ENCODE results near the gene C1QL2.

C1QL2 gene

DNA sequence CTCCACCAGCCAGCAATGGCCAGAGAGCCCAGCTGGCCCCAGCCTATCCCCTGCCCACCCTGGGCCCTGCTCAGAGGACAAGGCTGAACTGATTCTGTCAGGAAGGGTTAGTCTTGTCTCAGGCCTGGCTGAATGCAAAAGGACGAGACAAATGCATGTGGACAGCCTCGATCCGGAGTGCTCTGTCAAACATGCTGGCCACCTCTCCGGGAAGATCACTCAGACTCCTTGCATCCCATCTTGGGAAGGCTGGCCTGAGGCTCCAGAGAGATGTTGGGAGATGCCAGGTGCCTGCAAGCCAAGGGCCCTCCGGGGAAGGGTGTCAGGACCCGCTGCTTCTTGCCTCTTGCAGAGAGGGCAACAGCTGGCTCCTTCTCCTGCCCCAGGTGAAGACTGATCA lies 20.2 kb upstream of the C1QL2 start:
- DNase-seq, result no peak

DNA sequence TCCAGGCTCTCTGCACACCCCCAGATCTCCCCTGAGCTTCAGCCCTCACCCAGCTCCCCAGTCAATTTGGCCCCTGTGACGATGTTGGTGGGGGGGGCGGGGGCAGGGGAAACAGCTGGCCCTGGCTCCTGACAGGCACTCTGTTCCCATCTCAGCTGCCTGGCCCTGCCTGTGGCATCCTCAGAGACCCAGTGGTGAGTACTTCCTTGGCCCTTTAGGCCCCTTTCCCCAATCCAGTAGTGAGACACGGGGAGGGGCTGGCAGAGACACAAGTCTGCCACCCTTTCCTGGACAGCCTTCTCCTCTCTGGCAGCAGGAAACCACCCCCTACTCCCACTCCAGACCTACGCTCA lies 19.3 kb upstream of the C1QL2 start:
- no peak for DNase-seq

DNA sequence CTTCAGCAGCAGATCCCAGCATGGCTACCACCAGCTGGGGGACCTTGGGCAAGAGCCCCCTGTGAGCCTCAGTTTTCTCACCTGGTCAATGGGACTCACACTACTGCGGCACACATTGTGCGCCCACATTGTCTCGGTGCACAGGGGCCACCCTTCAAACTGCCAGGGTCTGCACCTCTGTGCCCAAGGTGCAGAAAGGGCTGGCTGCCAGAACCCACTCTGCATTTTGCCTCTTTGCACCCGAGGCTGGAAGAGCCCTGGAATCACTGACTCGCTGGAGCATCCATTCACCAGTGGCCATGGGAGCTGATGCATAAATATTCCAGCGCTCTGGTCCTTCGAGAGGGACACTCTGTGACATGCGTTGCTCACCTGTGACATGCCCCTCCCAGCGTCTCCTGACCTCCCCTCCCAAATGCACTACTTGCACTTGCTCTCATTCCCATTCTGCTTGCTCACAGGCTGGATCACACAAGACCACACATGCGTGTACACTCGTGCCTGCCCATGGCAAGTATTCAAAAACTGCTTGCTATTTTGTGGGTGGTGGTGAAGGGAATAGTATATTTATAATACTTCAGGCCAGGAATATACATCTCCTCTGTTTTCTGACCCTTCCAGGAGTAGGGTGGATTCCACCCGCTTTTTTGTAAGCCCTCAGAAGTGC lies 18.8 kb upstream of the C1QL2 start:
- no peak for DNase-seq

DNA sequence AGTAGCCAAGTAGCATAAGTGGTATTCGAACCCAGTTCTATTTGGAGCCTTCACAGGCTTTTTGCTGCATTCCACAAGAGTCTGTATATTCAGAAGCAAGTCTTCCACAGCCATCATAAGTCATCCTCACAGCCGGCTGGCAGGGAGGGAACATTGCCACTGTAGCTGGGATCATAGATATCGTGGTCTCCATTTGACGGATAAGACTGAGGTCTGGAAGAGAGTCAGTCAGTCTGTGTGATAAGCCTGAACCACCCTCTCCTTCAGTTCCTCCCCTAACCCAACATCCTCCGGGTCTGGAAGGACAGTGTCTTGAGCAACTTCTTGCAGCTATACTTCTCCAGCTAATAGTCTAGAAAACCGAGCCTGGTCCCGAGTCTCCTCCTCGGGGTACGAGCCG lies 17.0 kb upstream of the C1QL2 start:
- DNase-seq, result no peak

DNA sequence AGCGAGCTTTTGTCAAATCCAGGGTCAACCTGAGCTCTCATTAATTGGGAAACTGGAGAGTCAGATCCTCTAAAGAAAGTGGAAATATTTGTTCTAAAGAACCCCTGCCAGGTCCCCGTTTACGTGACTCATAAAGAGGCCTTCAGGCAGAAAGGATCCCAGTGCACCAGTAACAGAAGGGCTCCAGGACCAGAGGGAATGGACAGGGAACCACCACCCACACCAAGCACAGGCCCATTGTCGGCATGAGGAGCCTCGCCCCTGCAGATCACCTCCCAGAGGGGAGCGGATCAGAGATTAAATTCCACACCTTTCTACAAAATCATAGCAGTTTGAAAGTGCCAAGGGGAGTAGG lies 16.4 kb upstream of the C1QL2 start:
- no peak for DNase-seq

DNA sequence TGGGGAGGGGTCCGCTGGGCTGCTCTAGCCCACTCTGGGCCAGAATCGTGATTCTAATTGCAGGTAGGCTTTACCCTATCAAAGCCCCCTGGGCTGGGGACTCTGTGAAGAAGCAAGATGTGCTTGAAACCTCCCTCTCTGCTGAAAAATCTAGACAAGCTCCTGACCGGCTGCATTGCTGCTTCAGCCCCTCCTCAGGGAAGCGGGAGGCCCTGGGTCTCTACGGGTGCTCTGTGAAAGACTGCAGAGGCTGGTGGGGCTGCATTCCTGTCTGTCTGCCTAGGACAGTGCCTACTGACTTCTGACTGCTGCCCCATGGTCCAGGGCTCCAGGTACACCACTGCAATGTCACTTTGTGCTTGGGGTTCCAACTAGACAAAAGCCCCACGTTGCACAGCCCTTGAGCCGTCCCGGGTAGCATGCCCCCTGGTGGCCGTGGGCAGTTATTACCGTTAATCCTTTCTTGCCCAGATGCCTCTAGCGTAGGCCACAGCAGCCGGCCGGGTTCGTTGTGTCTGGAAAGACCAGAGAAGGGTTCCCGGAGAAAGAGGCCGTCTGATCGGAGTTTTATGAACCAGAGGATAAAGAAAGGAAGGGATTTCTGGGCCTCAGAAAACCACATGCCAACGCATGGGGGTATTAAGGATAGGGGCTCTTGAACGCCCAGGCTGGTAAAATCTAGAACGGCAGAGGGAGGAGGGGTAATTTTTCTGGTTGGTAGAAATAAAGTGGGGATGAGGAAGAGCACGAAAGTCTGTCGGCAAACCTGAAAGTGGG lies 15.9 kb upstream of the C1QL2 start:
- DNase-seq, result peak; percentile 63

DNA sequence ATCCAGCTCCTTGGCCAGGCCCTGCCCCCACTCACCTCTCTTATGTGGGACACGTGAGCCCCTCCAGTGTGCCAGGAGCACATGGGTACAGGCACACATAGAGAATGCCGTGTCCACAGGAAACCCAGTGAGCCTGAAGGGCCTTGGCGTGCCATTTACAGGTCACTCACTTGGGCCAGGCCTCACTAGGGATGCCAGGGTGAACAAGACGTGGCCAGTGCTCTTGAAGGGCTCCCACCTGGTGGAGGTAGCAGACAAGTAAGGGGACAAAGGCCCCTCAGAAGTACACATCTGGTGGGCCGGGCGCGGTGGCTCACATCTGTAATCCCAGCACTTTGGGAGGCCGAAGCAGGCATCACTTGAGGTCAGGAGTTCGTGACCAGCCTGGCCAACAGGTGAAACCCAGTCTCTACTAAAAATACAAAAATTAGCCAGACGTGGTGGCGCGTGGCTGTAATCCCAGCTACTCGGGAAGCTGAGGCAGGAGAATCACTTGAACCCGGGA lies 15.1 kb upstream of the C1QL2 start:
- no peak for DNase-seq

DNA sequence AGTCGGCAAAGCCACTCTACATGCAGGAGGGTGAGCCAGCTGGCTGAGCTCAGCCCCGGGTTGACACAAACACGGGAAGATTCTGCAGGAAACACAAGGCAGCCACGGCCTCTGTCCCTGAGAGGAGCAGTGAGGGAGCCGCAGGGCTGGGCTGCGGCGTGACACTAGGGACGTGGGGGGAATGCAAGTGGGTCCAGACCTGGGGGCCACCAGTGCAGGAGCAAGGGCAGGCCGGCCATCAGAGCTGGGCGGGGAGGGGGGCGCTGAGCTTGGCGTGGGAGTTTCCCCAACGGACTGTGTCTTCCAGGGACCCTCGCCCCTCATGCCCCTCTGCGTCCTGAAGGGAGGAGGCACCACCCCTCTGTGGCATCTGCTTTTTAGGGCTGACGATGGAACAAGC lies 12.0 kb upstream of the C1QL2 start:
- no peak for DNase-seq

DNA sequence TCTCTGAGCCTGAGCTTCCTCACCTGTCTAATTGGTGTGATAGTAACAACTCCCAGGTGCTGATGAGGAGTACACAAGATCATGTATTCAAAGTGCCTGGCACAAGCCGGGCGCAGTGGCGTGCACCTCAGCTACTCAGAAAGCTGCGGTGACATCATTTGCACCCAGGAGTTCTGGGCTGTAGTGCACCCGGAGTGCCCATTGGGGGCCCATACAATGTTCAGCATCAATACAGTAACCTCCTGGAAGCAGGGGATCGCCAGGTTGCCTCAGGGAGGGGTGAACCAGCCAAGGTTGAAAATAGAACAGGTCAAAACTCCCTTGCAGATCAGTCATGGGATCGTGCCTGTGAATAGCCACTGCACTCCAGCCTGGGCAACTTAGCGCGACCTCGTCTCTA lies 11.2 kb upstream of the C1QL2 start:
- no peak for DNase-seq

DNA sequence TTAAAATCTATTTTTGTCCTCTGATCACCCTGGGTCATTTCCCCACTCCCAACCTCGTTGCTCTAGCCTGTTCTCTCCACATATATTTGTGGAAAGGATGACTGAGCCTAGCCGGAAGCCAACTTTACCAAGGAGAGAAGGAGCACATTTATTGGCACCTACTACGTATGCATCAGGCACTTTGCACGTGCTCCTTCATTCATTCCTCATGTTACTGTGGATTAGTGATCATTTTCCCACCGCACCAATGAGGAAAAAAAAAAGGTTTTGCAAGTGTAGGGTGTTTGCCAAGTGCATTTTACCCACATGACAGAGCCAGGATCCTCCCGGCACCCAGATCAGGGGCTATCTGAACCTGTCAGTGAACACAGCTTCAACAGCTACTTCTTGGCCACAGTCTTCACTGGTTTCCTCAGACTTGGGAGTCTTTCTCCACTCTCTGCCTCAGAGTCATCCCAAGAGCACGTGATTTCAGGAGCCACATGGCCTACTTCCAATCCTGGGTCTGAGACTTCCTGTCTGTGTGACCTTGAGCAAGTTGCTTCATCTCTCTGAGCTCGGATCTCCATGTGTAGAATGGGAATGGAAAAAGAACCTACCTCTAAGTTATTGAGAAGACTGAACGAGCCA lies 1.9 kb upstream of the C1QL2 start:
- DNase-seq, result no peak

DNA sequence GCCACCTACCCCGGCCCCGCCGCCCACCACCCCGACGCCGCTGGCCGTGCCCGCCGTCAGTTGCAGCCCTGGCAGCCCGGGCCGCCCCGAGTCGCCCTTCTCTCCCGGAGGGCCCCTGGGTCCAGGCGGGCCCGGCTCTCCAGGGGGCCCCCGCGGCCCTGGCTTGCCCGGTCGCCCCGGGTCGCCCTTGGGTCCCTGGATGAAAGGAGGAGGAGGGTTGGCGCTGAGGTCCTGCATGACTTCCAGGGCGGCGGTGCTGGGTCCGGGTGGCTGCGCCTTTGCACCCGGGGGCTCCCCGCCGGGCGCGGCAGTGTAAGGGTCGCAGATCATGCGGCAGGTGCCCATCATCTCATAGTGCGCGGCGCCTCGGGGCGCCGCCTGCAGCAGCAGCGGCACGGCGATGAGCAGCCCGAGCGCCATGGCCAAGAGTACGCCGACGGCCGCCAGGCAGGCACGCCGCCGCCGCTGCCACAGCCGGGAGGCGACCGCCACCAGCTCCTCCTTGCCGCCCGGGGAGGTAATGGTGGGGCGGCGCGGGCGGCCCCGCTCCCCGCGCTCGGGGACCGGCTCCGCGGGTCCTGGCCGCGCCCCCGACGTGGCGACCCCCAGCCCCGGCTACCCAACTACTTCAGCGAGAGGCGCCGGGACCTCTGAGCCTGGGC lies 570 bp downstream of the C1QL2 start:
- DNase-seq, result no peak

DNA sequence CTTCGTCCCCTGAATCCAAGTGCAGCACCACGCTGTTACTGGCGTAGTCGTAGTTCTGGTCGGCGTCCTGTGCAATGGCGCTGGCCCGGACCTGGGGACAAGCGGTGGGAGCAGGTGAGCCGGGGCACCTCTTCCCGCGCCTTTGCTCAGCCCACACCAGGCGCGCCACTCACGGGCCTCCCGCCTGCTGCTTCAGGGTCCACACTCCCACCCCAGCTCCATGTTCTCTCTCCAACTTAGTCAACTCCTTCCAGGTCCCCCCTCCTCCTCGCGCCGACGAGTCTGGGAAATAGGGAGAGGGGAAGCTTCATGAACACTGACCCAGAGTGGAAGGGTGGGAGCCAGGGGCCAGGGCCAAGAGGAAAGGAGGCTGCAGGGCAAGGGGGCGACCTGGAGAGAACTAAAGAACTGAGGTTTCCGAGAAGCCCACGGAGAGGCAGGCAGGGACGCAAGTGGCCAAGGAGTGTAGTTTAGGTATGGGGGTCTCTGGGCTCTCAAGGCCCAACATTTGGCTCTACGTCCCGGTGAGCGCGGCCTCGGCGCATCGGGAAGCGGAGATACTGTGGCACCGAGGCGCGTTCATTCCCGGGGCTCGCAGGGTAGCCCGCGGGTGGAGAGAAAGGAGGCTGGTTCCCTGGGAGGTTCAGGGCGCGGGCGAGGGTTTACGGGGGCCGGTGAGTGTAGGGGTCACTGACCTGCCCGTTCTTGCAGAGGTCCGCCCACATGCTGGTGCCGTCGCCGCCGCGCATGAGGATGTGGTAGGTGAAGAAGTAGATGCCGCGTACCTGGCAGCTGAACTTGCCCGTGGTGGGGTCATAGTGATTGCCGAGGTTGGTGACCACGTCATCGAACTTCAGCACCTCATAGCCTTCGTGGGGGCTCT lies 1.4 kb downstream of the C1QL2 start:
- DNase-seq, result no peak

DNA sequence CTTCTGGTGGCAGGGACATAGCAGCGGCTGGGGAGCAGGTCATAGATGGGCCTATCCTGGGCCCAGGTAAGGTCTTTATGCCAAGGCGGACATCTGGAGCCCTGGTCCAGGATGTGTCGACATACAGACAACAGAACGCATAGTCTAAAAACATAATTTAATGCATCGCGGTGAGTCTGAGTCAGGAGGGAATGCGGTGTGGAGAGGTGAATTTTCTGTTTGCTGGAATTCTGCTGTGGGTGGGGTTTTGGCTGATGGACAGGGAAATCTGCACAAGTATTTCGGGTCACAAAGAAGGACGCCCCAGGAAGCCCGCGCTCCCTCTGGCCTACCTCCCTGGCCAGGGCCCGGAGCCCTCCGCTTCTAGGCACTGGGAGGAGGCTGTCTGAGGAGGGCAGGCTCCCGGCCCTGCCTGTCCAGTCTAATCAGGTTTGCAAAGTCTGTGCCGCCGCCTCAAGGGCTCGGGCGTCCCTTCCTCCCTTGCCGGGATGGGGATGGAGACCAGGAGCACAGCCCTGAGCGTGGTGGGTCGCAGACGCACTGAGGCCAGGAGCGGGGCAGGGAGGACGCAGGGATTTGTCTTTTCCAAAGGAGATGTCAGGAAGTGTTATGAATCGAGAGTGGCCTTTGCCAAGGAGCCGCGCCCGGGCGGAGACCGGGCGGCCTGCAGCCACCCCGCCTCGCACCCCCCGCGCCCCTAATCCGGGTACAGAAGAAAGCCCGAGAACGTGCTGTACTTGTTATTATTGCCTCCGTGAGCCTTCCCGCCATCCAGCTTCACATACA lies 2.3 kb downstream of the C1QL2 start:
- DNase-seq, result no peak

DNA sequence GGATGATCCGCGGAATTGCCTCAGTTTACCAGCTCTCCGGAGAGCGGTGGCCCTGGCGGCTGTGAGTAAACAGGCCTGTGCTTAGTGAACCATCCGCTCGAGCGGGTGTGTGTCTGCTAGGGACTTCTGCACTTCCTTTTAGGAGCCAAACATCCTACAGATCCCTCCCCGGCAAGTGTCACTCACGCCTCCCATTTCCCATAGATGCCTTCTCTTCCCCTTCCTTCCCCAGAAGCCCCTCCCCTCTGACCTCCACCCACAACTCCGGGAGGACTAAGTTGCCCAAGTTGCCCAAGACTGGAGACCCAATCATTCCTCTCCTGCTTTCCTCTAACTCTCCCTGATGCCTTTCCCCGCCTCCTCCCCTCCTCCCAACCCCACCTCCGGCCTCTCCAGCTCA lies 2.9 kb downstream of the C1QL2 start:
- DNase-seq, result no peak

DNA sequence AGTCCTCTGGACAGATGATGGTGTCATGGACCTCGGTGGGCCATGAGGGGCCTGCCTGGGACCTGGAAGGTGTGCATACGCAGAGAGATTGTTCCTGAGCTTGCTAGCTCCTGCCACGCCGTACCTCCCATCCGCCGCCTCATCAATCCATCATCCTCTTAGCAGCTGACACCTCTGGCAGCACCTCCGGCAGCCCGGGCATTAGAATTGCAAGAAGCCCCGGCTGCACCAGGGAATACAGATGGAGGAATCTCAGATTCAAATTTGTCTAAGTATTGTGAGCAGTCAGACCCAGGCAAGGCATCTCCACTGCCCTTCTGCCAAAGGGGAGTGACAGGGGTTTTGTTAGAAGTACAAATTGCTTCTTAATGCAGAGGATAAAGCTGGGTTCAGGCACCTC lies 4.5 kb downstream of the C1QL2 start:
- DNase-seq, result no peak

DNA sequence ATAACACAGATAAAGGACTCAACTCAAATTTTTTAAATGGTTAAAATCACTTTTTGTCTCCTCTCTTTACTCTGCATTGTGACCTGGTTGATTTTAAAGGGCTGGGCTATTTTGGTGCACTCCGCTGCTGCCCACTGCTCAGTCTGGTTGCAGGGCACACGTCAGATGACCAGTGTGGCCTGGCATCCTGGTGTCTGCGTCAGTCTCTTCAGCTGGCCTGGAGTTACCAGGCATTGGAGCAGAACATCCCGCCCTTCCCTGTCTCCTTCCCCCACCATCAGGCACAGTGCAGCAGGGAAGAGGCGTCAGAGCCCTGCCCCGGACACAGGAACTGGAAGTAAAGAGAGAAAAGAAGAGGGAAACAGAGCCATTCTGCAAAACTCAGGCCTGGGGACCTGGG lies 8.9 kb downstream of the C1QL2 start:
- no peak for DNase-seq

DNA sequence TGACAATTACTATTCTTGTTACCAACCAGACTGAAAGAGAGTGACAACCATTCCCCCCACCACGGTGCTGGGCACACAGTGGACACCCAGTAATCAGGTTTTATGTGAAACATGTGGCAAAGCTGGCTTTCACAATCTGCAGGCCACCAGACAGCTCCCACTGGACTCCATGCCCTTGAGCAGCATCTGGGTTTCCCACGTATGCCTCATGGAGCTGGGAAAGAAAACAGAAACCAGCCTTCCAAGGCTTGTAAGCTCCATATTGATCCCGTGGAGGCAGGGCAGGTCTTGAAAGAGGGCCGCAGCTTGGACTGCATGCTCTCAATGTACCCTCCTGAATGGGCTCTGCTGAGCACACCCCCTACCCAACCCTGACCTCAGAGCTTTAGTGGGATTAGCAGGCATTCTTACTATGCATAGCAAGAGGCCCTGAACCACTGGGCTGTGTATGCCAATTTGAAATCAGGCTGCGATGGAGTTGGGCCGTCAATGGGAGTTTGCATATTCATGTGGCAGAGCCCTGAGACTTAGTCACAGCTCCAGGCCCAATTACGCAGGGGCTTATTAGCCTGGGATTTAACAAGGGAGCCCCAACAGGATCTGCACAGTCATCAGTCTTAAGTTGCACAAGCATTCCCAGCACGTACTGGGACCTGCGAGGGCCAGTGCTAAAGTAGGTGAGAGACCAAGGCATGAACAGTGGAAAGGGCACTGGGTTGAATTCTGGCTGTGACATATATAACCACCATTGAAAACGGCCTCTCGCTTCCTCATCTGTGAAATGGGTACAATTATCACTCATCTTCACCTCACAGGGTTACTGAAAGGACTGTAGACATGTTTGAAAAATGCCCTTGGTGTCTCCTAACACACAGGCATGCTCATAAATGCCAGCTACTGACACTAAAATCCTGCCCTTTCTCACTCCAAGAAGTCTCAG lies 10.5 kb downstream of the C1QL2 start:
- DNase-seq, result no peak

DNA sequence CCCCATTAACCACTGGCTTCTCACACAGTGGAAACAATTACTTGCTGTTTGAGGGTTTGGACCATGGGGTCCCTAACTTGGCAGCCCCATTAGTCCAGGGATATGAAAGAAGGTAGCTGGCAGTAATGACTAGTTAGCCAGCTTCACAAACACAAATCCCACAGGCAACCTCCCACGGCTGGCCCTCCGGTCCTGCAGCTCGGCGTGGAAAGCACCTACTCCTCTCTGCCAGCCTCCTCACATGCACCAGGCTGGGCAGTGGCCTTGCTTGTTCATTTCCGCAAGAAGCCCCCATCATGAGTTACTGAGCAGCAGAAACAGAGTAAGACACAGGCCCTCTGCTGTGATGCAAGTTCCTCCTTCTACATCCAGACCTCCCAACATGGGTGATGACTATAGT lies 13.7 kb downstream of the C1QL2 start:
- DNase-seq, result no peak

DNA sequence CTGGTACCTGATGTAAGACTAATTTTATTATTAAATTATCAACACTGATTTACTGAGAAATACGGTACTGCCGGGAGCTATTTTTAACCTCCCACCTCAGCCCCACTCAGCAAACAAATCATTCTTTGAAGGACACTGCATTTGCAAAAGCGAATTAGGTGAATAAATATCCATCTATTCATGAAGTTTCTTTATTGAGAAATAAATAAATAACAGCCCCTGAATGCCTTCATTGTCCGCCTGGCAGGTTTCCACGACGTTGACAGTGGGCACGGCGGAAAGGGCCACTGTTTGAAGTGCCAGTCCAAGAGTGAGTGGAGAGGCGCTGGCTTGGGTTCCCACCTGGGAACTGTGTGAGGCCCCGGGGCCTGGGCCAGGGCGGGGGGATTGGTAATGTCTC lies 15.7 kb downstream of the C1QL2 start:
- no peak for DNase-seq

DNA sequence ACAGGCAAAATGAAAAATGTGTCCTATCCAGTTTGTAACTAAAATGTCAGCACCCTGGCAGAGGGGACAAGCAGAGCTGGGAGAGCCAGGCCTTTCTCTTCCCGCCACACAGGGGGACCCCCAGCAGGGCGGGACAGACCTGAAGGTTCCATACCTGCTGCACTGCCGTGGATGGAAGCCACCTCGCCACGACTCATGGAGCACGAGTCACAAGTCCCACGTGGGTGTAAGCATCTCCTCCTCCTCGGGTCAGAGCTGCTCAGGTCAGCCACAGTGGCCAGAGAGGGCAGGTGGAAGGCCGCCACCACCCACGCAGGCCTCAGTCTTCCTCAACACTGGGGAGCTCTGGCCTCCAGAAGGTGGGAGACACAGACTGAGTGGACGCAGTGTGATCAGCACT lies 21.0 kb downstream of the C1QL2 start:
- no peak for DNase-seq

DNA sequence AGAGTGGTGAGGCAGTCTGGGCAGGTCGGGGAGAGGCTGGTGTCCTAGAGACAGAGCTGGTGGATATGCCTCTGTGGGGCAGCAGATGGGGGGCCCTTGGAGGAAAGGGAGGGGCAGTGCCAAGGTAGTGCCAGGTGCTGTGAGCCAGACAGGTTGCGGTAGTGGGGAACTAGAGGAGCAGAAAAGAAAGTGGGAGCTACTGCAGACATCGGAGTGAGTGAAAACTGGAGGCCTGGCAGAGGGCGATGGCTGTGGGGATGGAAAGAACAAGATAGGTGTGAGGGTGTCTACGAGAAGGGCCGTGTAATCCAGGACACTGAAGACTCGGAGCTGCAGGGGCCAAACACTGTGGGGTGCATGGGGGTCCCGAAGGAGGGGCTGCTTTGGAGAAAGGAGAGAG lies 21.7 kb downstream of the C1QL2 start:
- DNase-seq, result no peak

Data from activated CD4-positive, alpha-beta T cell treated with anti-CD3 and anti-CD28 coated beads, Interleukin-2, Interleukin-6, amounts not matched to agents 100 ng/mL and 50 ng/mL, durations not matched to agents 16 hours and 8 hours (primary cell).